ELR (cell line): Measurements from ENCODE around the gene PTPRN2.
A peak's percentile ranks its signal among the peaks of the same experiment; 100 is the strongest.
"Not testable (repeated sequence)": the region's sequence is repeated elsewhere in the genome, so short reads cannot be mapped to it uniquely, and the experiment has no call there.

Source experiments
- DNase-seq: peaks from one replicate; pipeline ENCODE4 v3.0.0-alpha.2; 2015; ENCODE audit warnings: low read depth

The PTPRN2 gene

DNA sequence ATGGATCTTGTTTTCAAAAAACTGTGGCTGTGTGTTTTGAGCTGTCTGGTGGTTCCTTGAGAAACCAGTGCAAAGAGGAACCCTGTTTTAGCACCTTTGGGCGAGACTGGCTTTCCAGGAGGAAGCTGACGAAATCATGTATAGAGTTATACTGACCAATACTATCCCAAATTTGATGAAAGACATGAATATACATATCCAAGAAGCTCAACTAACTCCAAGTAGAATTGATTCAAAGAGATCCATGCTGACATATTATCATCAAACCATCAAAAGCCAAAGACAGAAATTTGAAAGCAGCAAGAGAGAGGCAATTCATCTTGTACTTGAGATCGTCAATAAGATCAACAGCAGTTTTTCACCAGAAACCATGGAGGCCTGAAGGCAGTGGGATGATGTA, 640.1 kb downstream of the PTPRN2 start:
- DNase-seq: no peak

DNA sequence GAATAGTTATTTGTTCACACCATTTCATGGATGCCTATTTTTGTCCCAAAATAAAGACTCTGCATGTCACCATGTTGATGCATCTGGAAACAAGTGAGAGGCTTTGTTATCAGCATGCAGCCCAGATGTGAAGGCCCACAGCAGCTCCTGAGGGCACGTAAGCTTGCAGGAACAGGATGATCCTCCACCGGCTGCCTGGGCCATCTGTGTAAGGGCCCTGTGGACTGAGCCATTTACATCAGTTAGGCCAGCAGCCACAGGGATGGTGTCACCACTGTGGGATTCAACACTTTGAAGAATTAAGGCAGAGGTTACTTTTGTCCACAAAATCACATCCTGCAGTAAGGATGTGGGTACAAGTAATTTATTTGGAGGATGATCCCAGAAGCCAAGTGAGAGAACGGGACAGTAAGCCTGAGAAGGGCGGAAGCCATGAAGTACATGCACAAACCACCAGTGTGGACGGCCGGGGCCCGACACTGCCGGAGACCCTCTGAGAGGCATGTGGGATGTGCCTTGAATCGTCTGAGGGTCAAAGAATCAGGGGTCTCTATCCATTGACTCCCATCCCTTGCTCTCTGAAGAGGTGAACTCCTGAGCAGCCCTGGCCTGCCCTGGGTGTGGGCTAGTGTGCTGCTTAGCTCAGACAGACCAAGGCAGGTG, 641.1 kb downstream of the PTPRN2 start:
- no peak for DNase-seq

DNA sequence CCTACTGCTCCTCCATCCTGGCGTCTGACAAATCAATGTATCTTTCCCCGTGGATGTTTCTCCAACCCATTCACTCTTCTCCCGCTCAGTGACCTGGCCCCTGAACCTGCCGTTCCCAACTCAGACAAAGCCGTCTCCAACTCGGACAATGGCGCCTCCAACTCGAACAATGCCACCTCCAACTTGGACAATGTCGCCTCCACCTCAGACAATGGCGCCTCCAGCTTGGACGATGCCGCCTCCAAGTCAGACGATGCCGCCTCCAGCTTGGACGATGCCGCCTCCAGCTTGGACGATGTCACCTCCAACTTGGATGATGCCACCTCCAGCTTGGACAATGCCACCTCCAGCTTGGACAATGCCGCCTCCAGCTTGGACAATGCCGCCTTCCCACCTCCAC, 642.2 kb downstream of the PTPRN2 start:
- no peak for DNase-seq

DNA sequence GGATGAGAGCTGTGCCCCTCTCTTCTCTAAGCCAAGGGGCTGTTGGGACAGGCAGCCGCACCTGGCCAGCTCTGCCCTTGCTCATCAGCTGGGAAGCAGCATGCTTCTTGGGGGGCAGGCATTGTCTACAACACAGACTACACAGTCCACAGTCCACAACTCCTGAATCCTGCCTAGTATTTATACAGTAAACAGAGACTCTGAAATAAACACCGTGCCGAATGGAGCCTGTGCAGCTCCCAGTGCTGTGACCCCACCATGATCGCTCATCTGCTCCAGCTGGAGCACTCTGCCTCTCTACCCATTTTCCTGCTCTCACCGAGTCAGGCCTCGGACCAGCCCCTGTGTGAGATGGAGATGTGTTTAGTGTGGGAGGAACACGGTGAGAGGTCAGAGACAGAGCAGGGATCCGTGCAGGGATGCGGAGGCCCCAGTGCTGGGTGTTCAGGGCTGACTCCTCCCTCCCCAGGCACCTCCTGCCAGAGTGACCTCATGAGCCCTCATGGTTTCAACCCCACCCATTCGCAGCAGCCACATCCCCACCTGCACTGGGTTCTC, 642.8 kb downstream of the PTPRN2 start:
- no peak for DNase-seq

DNA sequence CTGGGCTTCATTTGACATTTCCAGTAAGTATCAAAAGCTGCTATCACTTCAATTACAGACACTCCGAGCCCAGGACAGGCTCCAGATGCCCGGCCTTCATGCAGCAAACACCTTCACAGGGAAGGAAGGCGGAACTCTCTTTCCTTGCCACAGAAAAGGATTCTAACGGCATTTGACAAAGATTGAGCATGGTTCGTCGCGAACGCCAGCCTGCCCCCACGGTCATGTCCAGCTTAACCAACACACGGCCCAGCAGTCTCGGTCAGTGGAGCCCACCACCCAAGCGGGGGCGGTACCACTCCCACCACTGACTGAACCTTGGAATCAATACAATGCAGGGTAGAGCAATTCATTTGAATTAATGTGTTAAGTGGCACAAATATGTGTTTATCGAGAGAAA, 643.6 kb downstream of the PTPRN2 start:
- DNase-seq: no peak

DNA sequence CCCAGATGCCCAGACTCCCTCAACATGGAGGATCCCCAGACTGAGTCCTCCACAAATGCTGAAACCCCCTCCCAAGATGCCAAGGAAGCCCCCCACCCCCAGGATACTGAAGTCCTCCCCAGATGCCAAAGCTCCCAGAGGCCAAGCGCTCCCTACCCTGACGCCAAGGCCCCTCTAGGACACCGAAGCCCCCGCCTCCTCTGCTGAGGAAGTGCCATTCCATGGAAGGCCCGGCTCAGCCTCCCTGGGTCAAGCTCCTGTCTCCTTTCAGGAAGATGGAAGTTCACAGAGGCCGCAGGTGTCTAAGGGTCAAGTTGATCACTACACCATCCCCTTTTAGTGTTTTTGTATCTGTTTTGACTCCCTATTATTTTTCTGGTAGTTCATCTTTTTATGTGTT, 644.1 kb downstream of the PTPRN2 start:
- no peak for DNase-seq

DNA sequence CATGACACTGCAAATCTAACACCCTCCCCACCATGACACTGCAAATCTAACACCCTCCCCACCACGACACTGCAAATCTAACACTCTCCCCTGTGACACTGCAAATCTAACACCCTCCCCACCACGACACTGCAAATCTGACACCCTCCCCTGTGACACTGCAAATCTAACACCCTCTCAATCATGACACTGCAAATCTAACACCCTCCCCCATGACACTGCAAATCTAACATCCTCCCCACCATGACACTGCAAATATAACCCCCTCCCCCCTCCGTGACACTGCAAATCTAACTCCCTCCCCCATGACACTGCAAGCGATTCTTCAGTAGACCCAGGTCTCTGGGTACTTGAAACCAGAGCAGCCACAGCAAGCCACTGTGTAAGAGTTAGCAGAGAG, 646.4 kb downstream of the PTPRN2 start:
- no peak for DNase-seq

DNA sequence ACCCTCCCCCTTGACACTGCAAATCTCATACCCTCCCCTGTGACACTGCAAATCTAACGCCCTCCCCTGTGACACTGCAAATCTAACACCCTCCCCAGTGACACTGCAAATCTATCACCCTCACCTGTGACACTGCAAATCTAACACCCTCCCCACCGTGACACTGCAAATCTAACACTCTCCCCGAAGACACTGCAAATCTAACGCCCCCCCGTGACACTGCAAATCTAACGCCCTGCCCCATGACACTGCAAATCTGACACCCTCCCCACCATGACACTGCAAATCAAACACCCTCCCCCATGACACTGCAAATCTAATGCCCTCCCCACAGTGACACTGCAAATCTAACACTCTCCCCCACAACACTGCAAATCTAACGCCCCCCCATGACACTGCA, 647.1 kb downstream of the PTPRN2 start:
- no peak for DNase-seq

DNA sequence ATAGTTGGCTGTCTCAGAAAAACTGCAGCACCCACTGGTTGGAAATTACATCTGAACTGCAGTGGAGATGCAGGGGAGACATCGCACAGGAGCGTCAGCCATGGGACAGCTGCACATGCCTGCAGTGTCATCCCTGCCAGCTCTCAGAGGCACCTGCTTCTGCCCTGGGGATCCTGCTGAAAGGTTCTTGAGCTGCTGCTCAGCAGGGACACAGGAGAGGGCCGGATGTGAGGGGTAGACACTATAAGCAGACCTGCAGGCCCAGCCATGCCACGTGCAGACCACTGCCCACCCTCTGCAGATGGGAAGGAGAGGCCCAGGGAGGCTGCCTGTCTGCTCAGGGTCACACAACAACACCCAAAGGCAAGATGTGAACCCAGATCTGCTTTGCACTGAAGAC, 649.4 kb downstream of the PTPRN2 start:
- DNase-seq: no peak

DNA sequence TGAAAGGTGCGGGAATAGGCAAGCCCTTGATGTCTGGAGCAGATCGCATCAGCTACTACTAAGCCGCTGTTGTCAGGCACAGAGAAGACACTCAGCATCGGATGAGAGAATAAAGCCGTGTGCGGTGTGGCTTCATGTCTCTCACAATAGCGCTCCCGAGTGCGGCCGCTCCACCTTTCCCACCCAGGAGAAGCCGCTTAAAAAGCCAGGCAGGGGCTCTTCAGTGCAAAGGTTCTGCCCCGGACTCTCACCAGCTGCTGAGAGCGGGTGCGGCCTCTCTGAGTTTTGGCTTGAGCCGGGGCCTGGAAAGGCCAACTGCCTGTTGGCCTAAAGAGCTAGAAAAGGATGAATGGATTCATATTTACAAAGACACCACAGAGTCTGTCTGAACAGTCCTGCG, 650.2 kb downstream of the PTPRN2 start:
- no peak for DNase-seq

DNA sequence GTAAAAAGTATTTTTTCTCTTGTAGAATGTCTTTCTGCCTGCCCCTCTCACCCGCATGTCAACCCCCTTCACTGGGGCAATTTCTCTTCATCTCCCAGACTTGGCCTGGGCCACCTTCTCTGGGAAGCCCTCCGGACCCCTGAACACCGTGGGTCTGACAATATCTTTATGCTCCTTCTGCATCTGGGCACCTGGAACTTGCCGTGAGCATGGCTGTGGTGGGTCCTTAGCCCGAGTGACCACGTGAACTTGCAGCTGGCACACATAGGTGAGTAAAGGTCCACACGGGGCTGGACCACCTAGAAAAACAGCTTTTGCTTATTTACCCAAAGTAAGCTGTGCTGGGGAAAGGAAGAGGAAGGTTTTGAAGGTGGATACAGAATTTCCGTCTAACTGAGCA, 650.6 kb downstream of the PTPRN2 start:
- DNase-seq: no peak

DNA sequence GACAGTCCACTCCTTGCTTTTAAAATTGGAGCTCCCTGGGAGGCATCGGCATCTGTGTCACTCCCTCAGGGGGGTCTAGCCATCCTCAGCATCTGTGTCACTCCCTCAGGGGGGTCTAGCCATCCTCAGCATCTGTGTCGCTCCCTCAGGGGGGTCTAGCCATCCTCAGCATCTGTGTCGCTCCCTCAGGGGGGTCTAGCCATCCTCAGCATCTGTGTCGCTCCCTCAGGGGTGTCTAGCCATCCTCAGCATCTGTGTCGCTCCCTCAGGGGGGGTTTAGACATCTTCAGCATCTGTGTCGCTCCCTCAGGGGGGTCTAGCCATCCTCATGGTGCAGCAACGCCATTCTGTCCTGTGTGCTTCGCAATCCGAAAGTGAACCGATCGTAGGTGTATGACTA, 651.9 kb downstream of the PTPRN2 start:
- not testable (repeated sequence) for DNase-seq

DNA sequence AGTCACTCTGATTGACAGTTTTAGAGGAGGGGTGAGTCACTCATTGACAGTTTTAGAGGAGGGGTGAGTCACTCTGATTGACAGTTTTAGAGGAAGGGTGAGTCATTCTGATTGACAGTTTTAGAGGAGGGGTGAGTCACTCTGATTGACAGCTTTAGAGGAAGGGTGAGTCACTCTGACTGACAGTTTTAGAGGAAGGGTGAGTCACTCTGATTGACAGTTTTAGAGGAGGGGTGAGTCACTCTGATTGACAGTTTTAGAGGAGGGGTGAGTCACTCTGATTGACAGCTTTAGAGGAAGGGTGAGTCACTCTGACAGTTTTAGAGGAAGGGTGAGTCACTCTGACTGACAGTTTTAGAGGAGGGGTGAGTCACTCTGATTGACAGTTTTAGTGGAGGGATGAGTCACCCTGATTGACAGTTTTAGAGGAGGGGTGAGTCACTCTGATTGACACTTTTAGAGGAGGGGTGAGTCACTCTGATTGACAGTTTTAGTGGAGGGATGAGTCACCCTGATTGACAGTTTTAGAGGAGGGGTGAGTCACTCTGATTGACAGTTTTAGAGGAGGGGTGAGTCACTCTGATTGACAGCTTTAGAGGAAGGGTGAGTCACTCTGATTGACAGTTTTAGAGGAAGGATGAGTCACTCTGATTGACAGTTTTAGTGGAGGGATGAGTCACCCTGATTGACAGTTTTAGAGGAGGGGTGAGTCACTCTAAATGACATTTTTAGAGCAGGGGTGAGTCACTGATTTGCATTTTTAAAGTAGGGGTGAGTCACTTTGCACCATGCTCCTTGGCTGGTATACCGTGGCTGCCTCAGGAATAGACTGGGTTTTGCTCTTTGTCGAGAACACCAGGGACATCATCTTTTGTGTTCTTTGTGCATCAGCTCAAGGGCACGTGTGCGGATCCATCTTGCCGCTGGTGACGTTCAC, 654.1 kb downstream of the PTPRN2 start:
- peak; percentile 13 for DNase-seq

DNA sequence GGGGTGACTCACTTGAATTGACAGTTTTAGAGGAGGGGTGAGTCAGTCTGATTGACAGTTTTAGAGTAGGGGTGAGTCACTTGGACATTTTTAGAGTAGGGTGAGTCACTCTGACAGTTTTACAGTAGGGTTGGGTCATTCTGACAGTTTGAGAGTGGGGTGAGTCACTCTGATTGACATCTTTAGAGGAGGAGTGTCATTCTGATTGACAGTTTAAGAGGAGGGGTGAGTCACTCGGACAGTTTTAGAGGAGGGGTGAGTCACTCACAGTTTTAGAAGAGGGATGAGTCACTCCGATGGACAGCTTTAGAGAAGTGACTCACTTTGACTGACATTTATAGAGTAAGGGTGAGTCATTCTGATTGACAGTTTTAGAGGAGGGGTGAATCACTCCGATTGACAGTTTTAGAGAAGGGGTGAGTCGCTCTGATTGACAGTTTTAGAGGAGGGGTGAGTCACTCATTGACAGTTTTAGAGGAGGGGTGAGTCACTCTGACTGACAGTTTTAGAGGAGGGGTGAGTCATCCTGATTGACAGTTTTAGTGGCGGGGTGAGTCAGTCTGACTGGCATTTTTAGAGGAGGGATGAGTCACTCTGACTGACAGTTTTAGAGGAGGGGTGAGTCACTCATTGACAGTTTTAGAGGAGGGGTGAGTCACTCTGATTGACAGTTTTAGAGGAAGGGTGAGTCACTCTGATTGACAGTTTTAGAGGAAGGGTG, 655.0 kb downstream of the PTPRN2 start:
- DNase-seq: peak; percentile 27

DNA sequence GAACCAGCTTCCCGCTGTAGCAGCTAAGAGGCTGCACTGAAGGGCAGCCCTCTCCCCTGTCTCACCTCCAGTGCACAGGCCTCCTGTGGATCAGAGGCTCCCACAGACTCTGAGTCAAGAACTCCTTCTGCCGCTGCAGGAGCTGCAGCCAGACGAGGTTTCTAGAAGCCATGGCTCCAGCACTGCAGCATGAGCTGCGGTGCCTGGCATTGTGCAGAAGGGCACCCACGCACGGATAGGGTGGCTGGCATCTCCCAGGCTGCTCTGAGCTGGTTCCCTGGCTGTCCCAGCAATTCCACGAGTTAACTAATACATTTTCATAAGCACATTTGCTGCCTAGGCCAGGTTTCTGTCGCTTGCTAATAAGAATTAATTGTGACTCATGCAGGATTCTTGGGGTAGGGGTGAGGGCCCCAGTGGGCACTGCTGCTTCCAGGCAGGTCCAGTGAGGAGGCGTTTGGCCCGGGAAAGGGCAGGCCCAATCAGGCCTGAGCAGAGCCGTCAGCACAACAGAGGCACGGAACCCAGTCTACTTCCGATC, 656.6 kb downstream of the PTPRN2 start:
- DNase-seq: no peak

DNA sequence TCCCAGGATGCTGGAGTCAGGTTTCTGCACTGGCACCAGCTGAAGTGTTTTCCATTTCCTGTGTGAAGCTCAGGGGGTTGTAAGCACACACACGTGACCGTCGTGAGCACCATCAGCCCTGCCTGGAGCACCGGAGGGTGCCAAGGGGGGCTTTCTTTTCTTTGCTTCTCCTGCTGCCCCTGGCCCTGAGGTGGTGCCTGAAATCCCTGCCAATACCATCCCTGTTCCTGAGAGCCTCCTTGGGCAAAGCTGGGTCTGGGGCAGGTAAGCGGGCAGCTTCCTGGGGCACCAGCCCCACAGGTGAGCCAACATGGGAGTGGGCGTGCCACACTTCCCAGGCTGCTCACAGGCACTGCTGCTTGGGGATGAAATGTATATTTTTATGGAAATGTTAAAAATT, 657.2 kb downstream of the PTPRN2 start:
- no peak for DNase-seq

DNA sequence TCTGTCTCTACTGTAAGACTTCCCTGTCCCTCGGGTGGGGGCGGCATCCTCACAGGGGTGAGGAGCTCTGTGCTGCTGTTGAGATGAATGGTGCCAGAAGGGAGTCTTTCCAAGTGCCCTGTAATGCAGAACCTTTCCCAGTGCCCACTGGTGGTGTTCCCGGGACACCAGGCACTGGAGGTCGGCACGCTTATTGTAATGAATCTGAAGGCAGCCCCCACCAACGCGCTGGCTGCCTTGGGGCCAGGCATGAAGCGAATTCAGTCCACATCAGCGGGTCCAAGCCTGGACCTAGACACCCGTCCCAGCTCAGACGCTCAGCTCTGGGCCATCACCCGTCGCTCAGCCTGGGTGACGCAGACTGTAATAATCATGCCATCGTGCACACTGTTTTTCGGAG, 658.0 kb downstream of the PTPRN2 start:
- DNase-seq: no peak

DNA sequence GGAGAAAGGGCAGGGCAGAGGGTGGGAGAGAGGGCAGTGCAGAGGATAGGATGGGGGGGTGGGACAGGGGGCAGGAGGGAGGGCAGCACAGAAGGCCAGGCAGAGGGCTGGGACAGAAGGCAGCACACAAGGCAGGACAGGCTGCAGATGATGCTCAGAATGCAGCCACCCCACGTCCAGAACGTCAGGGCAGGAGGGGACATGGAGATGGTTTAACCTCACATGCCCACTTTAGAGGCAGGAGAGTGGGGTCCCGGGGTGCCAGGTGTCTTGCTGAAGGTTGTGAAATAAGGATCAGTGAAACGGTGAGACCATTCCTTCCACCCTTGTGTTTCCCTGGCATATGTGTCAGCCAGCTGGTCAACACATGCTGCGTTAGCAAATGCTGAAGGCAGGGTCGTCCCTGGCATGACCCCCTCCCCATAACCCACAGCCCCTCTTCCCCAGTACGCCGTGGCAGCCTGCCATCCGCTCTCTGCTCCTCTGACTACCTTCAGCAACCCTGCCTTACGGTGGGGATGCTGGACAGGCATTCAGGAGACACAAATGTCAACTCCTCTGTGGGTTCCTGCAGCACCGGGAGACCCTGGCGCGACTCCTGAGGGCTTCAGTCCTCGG, 658.7 kb downstream of the PTPRN2 start:
- DNase-seq: no peak

DNA sequence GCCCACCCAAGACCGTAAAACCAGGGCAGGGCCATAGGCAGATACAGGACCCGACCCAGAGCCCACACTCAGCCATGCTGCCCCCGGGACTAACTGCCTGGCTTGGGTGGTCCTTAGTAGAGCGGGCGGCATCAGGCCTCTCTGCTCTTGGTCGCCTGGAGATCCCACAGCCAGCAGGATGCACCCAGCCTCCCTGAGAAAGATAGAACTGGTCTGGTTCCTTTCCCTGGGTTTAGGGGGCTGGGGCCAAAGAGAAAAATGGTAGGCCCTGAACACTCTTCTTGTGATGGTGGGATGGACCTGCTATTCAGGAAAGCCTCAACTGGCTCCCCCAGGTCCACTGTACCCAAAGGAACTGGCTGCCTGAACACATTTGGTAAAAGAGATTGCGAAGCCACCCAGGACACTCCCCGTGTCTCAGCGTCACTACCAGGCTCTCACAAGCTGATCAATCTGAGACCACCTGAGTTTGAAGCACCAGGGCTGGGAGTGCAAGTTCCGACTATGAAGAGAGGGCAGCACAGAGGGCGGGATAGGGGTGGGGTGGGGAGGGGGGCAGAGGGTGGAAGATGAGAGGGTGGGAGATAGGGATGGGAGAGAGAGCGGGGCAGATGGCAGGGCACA, 659.3 kb downstream of the PTPRN2 start:
- DNase-seq: no peak

DNA sequence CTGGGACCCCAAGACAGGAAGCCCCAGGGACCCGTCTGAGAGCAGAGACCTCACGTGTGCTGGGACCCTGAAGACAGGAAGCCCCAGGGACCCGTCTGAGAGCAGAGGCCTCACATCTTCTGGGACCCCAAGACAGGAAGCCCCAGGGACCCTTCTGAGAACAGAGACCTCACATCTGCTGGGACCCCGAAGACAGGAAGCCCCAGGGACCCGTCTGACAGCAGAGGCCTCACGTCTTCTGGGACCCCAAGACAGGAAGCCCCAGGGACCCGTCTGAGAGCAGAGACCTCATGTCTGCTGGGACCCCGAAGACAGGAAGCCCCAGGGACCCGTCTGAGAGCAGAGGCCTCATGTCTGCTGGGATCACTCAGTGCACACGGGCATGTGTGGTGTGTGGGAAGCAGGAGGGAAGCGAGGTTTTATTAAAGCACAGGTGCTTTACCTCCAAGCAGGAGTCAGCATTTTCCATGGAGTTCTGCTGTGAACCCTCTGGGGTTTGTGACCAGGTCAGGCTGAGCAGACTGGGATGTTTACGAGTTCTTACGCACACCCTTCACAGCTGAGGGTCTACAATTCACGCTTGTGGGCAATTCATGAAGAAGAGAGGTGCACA, 660.2 kb downstream of the PTPRN2 start:
- no peak for DNase-seq
